Sciatic nerve (tissue), 2 donors: ENCODE results near the gene PTX4. TPM values are rescaled to one million over a fixed set of nuclear protein-coding genes. Genes with fewer than 3 reads are reported as not detected.
"Not testable (repeated sequence)": the region's sequence is repeated elsewhere in the genome, so short reads cannot be mapped to it uniquely, and the experiment has no call there.

Source experiments
- ATAC-seq: fragments of 200-7000 bp; cut with Tn5 transposase; one replicate; pipeline ENCODE4 v1.9.1; 2020; ENCODE audit warnings: mild to moderate bottlenecking, moderate library complexity
- DNase-seq: peaks from one replicate; pipeline ENCODE4 v3.0.0-alpha.2; 2020; ENCODE audit warnings: low spot score
- intact Hi-C: fragments of 100-400 bp; cut with DNase I; formaldehyde crosslinking; loops from one replicate; pipeline ENCODE4 v1.14.2; 2022
- total RNA-seq: library from RNA; stranded (reverse); fragmentation: NEBNext Ultra II Directional; extraction: Animal tissue kit (Norgen Biotek cat#: 25700); gene quantifications from one replicate; pipeline ENCODE4 v1.2.1, GENCODE V29; 2021
- donor health status: DM: no; HTN: no; CAD: no.
- donor health status: DM: no; HTN: no; CAD: no.

PTX4 gene
- total RNA-seq, 1 donor from 2014 or later = not detected

GRCh38 chr16:1469141-1469540 lies 19.6 kb downstream of the PTX4 start:
- intact Hi-C loops, ATAC-seq, DNase-seq: not testable (repeated sequence)

- ATAC-seq = no peak
- intact Hi-C loops = no loop called here
- DNase-seq = no peak
Observed at GRCh38 chr16:1468426-1468810, 20.3 kb downstream of the PTX4 start.

GRCh38 chr16:1466968-1467521 lies 21.7 kb downstream of the PTX4 start:
- DNase-seq (no peak), ATAC-seq (no peak)
- intact Hi-C loops = no loop called here

GRCh38 chr16:1466054-1466453 lies 22.7 kb downstream of the PTX4 start:
- intact Hi-C loops = no loop called here
- ATAC-seq (no peak), DNase-seq (no peak)

- ATAC-seq (no peak), DNase-seq (no peak)
- intact Hi-C loops = no loop called here
Observed at GRCh38 chr16:1465567-1465915, 23.2 kb downstream of the PTX4 start.

GRCh38 chr16:1464894-1465566 lies 23.7 kb downstream of the PTX4 start:
- intact Hi-C loops = no loop called here
- ATAC-seq (no peak), DNase-seq (no peak)

- ATAC-seq (no peak), DNase-seq (no peak)
- intact Hi-C loops = no loop called here
Observed at GRCh38 chr16:1464196-1464893, 24.4 kb downstream of the PTX4 start.

- ATAC-seq (no peak), DNase-seq (no peak)
- intact Hi-C loops = no loop called here
Observed at GRCh38 chr16:1461146-1461545, 27.6 kb downstream of the PTX4 start.

- DNase-seq (no peak), ATAC-seq (no peak)
- intact Hi-C loops = no loop called here
Observed at GRCh38 chr16:1460602-1461138, 28.1 kb downstream of the PTX4 start.

GRCh38 chr16:1459967-1460366 lies 28.8 kb downstream of the PTX4 start:
- DNase-seq (no peak), ATAC-seq (no peak)
- intact Hi-C loops = no loop called here

- ATAC-seq (no peak), DNase-seq (no peak)
- intact Hi-C loops = no loop called here
Observed at GRCh38 chr16:1458977-1459341, 29.8 kb downstream of the PTX4 start.

GRCh38 chr16:1458336-1458976 lies 30.3 kb downstream of the PTX4 start:
- ATAC-seq = no peak
- DNase-seq = no peak
- intact Hi-C loops = no loop called here

- intact Hi-C loops = no loop called here
Observed at GRCh38 chr16:1457489-1458245, 31.1 kb downstream of the PTX4 start.

GRCh38 chr16:1456951-1457350 lies 31.8 kb downstream of the PTX4 start:
- no peak for DNase-seq
- intact Hi-C loops = no loop called here
- no peak for ATAC-seq

More at GRCh38 chr16:1457489-1458245, 31.1 kb downstream of the PTX4 start:
- ATAC-seq = no peak
- DNase-seq = no peak

GRCh38 chr16:1455190-1456171 lies 33.3 kb downstream of the PTX4 start:
- ATAC-seq (no peak), DNase-seq (no peak)
- intact Hi-C loops = no loop called here

- ATAC-seq (no peak), DNase-seq (no peak)
- intact Hi-C loops = no loop called here
Observed at GRCh38 chr16:1454561-1454960, 34.2 kb downstream of the PTX4 start.

GRCh38 chr16:1453316-1453715 lies 35.4 kb downstream of the PTX4 start:
- no peak for ATAC-seq
- DNase-seq = no peak
- intact Hi-C loops = no loop called here

- intact Hi-C loops = no loop called here
- ATAC-seq (no peak), DNase-seq (no peak)
Observed at GRCh38 chr16:1452530-1452929, 36.2 kb downstream of the PTX4 start.
